NCI-H69 (cell line): ENCODE results near the gene NEMP1.
A peak's percentile ranks its signal among the peaks of the same experiment; 100 is the strongest.
"Not testable (repeated sequence)": the region's sequence is repeated elsewhere in the genome, so short reads cannot be mapped to it uniquely, and the experiment has no call there.

Experiments used
- DNase-seq: peaks from one replicate; lab custom pipeline; 2025; lab: John Stamatoyannopoulos, UW

The NEMP1 gene

DNA sequence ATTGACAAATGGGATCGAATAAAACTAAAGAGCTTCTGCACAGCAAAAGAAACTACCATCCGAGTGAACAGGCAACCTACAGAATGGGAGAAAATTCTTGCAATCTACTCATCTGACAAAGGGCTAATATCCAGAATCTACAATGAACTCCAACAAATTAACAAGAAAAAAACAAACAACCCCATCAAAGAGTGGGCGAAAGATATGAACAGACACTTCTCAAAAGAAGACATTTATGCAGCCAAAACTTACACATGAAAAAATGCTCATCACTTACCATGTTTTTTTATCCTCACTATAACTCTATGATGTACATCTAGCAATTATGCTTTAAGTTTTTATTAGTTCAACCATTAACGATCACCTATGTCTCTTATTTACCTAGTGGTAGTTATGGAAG lies 24.7 kb downstream of the NEMP1 start:
- DNase-seq: not testable (repeated sequence)

DNA sequence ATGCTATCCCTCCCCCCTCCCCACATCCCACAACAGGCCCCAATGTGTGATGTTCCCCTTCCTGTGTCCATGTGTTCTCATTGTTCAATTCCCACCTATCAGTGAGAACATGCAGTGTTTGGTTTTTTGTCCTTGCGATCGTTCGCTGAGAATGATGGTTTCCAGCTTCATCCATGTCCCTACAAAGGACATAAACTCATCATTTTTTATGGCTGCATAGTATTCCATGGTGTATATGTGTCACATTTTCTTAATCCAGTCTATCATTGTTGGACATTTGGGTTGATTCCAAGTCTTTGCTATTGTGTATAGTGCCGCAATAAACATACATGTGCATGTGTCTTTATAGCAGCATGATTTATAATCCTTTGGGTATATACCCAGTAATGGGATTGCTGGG lies 25.4 kb downstream of the NEMP1 start:
- DNase-seq: not testable (repeated sequence)

DNA sequence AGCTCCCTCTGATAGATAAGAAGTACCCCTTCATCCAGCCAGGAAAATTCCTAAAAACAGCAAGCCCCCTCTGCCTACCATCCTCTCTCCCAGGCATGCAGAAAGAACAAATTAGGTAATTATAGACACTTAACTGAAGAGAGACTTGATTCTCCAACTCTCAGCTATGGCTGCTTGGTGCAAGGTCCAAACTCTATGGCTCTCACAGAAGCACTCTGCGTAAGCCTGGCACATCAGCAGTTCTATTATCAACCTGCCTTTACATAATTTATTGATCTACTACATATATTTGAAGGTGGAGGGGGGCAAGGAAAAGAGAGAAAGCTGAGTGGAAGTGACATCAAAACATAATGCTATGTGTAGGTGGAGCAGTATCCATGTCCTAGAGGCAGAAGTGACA lies 27.6 kb downstream of the NEMP1 start:
- DNase-seq: no peak

DNA sequence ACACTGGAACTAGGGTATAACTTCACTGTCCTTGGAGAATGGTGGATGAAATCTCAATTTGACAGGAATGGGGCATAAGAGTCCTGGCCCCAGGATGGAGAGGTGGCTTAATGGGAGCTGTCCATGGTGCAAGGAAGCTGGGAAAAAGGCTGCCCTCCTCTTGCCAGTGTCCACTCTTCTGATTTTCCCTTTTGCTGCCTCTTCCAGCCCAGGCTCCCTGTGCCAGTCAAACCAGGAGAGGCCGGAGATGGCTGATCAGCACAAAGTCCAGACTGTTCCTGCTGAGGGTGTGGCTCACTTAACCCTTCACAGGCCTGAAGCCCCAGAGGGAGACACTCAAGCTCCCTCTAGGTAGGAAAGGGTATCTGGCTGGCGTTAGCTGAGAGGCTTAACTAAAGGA lies 28.7 kb downstream of the NEMP1 start, which contains the start of gene MYO1A:
TSS of gene MYO1A (minus strand) at position 240 of the 400 bp plus-strand sequence. CDS start 1,806 bp downstream, outside the sequence.
- DNase-seq: peak; percentile 14

DNA sequence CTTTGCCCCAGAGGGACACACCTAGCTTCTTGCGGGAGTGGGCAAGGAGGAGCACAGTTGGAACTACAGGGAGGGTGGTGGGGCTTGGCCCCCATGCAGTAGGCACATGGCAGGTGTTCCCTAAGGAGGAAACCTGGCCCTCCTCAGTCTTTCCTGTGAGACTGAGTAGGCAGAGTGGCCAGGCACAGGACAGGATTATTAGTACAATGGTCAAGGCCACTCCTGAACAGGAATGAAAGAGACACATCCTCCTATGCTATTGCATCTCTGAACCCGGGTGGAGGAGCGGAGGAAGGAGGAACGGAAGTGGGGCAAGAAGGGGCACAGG lies 29.5 kb downstream of the NEMP1 start:
- no peak for DNase-seq

DNA sequence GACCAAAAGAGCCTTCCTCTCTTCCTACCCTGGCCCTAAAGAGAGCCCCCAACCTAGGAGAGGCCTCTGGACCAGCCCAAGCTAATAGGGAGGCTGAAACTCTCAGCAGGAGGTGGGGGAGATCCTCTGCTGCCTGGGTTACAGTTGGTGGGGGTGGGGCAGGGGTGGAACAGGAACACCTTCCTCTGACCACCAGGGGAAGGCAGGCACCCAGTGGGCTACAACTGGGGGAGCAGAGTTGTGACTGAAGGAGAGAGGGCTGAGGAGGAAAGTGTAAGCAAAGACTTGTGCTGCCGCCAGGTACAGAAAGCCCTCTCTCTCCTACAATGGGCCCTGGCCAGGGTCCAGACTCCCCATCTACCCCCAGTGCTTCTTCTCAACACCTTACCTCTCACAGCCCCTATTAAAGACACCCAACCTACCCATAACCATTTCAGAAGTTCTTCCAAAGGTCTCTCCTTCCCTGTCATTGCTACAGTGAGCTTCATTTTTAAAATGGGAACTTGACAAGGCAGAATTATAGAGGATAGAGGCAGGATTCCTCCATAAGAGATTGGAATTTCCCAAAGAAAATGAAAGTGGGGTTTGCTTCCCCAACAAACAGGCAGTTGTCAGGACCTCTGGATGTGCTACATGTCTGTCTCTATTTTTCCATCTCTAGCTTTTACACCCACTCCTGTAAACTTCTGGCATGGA lies 30.0 kb downstream of the NEMP1 start:
- peak; percentile 11 for DNase-seq

DNA sequence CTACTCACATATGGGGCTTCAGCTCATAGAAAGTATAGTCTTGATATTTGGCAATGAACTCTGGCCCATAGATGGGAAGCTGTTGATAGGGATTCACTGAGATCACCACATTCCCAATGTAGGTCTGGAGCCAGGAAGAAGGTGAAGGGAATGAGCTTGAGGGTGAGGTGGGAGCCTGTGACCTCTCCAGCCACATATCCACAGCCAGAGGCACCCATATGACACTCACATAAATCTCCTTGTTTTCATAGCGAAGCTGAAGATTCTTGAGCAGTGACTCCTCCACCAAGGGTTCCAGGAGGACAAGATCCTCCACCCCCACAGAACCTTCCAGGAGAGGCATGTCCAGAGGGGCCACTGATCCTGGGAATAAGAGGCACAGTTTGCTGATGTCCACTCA lies 30.6 kb downstream of the NEMP1 start:
- no peak for DNase-seq

DNA sequence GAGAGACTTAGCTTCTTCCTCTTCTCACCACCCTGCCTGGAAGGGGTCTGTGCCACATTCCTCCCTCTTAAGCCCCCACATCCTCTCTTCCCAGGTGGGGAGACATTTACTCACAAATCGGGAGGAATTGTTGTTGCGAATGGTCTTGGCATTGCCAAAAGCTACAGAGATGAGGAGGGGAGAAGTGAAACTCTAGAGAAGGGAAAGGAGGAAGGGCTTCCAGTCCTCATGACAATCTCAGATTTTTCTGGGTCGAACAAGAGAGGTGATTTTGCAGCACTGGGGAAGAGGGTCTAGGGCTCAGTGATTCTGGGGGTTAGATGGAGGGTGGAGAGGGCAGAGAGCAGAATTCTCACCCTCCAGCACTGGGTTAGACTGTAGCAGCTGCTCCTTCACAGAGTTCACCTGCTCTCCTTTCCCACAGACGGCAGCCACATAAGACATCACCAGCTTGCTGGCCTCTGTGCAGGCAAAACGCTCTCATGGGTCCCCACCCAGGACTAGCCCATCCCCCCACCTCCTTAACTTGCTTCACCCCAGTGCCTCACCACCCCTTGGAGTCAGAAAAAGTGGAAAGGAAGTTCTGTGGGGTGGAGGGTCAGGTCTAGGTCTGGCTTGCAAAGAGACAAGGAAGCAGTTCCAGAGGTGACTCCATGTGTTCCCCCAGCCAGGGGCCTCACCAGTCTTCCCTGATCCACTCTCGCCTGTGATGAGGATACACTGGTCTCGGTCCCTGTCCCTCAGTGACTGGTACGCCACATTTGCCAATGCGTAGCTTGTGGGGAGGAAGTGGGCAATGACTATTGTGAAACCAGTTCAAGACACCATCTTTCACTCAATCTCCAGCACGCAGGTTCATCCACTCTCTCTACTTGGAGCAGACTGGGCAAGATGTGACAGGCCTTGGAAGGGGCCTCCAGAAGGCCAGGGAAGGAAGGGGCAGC lies 31.4 kb downstream of the NEMP1 start:
- DNase-seq: no peak

DNA sequence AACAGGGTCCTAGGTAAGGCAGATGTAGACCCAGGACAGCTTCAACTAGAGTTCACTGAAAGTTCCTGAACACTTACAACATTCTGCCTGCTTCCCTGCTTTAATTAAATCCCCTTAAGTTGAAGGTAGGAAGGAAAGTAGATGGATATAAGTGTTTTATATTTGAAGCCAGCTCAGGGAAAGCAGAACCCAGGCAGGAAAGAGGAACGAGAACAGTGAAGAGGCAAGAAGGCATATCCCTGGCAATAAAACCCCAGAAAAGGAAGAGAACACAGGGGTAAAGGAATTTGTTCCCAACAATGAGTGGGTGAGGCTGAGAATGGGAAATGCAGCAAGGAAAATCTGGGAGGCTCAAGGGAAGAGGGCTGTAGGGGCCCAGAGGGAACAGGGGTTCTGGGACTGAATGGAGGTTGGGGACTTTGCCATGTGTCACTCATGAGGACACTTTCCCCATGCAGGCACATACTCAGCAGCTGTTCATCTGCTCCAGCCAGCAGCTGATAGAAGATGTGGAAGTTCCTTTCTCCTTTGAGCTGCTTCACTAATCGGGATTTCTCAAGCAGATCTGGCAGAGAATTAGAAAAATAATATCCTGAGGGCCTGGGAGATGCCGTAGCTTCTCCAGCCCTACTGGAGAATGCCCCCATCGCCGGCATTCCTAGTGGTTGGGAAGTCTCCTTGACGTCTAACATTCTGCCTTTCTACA lies 32.4 kb downstream of the NEMP1 start:
- DNase-seq: no peak

DNA sequence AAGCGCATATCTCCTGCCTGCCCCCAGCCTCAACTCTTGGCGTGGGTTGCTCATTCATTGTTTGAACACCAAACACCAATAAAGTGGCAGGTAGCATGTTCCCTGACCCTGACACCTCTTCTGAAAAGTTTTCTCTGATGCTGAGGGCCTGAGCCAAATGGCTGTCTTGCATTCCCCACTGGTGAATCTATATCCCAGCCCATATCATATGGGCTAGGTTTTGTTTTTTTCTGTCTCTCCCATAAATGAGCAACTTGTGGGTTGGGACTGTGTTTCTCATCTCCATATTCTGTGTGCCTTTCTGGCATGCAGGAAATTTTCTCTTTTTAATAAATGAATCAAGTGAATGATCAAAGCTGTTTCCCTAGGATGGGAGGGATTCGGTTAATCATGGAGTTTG lies 33.7 kb downstream of the NEMP1 start:
- DNase-seq: no peak

DNA sequence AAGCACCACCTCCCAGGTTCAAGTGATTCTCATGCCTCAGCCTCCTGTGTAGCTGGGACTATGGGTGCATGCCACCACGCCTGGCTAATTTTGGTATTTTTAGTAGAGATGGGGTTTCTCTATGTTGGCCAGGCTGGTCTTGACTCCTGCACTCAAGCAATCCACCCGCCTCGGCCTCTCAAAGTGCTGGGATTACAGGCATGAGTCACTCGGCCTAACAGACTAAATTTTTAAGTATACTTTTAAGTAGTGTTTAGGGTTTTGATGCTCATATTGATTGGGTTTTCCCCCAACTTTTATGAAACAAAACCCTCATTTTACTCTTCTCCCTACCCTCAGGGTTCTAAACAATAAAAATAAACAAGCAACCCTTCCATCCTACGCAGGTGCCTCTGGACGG lies 34.1 kb downstream of the NEMP1 start:
- DNase-seq: no peak

DNA sequence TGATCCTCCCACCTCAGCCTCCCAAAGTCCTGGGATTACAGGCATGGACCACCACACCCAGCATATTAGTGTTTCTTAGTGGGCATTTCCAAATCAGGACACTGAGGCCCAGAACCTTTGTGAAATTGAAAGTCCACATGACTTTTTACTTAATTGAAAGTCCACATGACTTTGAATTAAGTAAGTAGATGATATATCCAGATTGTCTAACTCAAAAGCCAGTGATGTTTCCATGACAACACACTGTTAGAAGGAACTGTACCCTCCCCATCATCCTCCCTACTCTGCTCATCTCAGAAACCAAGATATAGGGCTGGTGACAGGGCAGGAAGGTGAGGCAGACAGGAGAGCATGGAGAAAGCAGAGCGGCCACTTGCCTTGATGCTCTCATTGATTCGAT lies 35.9 kb downstream of the NEMP1 start:
- no peak for DNase-seq

DNA sequence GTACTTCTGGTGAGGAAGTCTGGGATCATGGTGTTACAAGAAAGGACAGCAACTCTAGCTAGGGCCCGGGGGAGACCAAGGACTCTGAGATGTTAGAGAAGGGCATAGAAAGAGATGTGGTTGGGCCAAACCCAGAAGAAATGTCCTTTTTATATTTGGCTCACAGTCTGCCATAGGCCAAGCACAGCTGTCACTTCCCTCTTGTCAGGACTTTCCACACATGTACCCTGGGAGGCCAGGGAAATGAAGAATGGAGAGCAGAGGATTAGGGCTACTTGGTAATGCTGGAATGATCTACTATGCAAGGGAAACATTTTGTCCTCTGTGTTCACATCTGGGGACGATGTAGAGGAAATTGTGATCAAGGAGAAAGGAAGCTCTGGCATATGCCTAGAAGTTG lies 37.8 kb downstream of the NEMP1 start:
- DNase-seq: no peak

DNA sequence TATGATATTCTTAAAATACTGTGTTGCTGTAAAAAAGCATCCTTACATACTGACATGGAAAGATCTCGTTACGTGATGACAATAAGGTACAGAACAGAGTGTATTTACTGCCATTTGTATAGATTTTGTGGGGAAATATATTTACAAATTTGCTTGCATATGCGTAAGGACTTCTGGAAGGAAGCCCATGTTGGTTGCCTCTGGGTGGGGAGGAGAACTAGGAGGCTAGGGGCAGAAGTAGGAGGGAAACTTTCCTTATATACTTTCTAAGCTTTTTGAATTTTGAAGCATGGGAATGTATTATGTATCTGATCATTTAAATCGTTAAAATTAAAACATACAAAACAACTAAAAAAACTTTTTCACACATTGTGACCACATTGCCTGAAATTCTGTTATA lies 38.4 kb downstream of the NEMP1 start:
- no peak for DNase-seq

DNA sequence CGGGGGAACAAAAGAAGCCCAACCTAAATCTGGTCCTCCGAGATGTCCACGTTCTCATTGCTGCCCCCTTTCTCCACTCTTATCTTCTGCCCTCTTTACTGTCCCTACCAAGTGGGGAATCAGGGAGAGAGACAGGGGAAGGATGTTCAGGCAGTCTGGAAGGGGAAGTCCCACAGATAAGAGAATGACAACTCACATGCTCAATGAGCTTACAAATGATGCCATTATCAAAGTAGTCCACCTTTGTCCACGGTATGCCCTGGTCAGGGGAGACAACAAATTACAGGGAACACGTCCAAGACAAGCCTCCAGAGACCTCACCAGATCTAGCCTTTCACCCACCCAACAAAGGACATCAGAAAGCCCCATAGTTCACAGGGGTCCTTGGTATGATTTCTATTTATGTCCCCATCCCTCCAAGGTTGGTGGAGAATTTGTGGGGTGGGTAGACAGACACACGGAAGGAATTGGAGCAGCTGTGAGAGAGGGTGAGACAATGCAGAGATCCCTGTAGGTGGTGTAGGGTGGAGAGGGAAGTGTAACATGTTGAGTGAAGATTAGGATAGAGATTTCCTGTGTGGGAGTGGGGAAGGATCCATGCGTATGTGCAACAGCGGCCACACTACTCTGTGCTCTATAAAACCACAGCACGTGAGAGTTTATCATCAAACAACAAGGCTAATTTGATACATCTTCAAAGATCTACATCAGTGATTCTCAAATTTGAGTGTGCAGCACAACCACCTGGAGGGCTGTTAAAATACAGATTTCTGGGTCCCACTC lies 39.4 kb downstream of the NEMP1 start:
- no peak for DNase-seq

DNA sequence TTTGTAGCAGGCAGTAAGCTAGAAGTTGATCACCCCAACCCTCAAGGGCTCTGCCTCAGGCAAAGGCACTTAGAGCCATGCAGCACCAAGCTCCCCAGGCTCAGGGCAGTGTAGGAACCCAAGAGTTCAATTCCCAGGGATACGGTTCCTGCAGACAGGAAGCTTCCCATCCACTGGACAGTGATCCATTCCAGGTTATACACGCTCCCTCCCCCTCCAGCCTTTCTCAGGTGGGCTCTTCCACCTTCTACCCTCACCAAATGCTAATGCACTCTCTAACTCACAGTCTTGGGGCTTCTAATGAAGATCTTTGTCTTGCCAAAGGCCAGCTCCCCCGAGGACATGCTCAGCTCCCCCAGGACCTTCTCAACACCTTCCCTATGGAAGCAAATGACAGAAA lies 41.3 kb downstream of the NEMP1 start:
- peak; percentile 33 for DNase-seq

DNA sequence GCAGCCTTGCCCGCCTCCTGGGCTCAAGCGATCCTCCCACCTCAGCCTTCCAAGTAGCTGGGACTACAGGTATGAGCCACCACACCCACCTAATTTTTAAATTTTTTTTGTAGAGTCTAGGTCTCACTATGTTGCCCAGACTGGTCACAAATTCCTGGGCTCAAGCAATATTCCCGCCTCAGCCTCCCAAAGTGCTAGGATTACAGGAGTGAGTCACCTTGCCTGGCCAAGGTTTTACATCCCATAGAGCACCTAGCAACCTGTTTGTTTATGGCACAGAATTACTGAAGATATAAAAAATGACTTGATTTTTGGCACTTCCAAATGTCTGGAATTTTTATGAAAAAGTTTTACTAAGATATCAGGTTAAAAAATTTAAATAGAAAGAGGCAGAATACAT lies 45.2 kb downstream of the NEMP1 start:
- DNase-seq: no peak

DNA sequence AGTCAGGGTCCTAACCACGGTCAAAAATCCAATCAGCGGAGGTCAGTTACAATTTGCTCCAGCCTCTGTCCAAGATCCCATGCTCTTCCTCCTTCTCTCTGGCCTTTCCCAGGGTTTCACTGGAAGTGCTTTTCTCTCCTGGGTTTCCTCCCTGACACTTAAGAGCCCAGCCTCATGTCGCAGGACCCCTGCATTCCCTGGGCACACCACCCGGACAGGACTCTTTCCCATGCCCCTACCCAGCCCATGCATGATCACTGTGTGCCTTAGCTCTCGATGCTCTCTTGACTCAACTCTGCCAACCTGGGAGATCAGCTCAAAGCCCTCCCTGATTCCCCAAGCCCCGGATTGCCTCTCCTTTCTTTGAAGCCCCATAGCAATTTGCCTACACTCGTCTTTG lies 46.8 kb downstream of the NEMP1 start:
- DNase-seq: peak; percentile 49

DNA sequence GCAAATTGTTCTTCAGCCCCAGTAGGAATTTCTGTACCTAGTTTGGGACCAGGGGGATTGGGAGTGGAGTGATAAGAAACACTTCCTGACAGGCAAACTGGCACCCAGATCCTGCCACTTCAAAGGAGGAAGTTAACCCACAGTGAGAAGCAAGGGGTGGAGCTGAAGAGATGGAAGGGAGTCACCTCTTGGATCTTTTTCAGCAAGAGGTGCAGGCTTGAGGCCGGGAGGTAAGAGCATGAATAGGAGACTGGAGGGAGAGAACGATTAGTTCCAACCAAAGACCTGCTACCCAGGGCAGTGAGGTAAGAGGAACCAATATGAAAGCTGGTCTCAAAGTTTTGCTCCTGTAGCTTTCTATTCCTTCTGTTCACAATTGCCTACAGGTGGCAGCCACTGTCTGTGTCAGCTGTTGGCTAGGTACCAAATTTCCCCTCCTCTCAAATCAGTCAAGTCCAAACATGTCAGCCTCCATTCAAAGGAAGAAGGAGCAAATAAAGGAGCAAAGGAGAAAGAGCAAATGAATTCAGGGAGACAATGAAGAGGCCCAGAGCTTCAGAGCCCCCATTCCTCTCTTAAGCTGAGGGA lies 47.4 kb downstream of the NEMP1 start:
- peak; percentile 96 for DNase-seq

DNA sequence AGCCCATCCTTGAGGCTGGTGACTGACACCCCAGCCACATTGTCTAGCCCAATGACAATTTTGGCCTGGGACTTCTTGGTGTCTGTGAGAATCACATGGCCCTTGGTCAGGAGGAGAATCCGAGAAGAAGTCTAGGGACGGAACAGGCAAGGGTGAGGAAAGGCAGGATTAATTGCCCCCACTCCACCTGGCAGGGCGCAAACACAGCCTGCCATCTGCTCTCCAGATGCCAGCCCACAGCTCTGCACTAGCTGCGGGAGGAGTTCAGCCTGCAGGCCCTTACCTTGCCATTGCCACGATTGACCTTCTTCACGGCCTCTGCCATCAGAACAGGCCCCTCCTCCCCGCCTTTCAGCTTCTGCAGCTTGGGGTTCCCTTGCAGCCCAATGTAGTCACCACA lies 49.1 kb downstream of the NEMP1 start:
- DNase-seq: peak; percentile 85

DNA sequence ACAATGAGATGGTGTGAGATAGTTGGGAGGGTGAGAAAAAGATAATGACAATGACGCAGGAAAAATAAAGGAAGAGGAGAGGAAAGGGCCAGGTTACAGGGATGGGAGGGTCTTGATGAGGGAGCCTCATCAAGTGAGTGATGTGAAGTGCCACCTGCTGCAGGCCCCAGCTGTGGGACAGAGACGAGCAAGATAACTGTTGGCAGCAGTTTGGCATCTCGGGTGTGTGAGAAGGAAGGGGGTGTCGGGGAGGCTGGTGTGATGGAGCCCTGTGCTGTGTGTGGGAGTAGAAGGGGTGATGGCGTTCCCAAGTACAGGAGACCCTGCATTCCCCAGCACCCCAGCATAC lies 50.8 kb downstream of the NEMP1 start:
- DNase-seq: peak; percentile 42
